HG03175 (cell line): ENCODE measurements around the gene TMEM255B.
"Not testable (repeated sequence)": the region's sequence is repeated elsewhere in the genome, so short reads cannot be mapped to it uniquely, and the experiment has no call there.

Experiments used
- ATAC-seq: cut with Tn5 transposase; IDR thresholded peaks from one replicate; pipeline ENCODE4 v1.9.1; 2021; ENCODE audit warnings: mild to moderate bottlenecking, moderate library complexity; ENCODE audit not compliant: unreplicated experiment

TMEM255B gene

DNA sequence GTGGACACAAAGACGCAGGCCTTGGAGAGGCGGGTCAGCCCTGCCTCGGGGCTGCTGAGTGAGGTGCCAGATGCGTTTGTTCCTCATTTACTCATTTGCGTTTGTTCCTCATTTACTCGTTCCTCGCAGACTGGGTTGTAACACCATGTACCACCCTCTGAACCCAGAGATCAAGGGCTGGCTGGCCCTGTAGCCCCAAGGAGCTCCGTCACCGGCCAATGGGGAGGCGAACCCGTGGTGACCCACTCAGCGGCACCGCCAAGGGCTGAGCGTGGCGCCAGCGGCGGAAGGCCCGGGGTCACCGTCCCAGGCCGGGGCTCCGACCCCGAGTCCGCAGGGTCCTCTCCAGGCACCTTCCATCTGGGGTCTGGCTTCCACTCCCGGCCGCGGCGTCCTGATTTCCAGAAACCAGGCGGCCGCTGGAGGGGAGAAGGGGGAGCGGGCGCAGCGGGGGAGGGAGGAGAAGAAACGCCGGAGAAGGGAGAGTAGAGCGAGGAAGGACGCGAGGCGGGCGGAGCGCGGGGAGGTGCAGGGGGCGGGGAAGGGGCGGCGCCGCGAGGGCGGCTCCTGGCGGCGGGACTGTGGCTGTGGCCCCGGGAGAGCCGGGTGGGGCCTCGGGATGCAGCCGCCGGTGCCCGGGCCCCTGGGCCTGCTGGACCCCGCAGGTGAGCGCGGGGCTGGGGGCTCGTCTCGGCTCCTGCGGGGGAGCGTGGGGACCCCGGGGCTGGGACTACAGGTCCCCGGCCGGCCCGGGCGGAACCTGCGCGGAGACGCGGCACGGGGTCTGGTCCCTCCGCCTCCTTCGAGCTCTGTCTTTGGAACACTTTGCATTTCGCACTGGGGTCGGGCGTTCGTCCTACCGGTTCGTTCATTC, at the start of gene TMEM255B:
Gene TMEM255B (plus strand): TSS at position 576 of the 874 bp plus-strand sequence. CDS start 44 bp downstream, at position 620.
- peak; percentile 84 for ATAC-seq

DNA sequence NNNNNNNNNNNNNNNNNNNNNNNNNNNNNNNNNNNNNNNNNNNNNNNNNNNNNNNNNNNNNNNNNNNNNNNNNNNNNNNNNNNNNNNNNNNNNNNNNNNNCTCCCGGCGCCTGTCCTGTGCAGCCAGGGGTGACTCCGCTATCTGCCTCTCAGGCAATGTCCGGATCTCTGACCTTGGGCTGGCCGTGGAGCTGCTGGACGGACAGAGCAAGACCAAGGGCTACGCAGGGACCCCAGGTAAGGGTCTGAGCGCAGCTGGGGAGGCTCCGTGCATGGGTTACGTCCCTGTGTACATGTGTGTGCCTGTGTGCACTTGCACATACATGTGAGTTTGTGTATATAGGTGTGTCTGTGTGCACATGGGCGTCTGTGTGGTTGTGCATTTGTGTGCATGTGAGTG, 36.1 kb upstream of the TMEM255B start:
- no peak for ATAC-seq

DNA sequence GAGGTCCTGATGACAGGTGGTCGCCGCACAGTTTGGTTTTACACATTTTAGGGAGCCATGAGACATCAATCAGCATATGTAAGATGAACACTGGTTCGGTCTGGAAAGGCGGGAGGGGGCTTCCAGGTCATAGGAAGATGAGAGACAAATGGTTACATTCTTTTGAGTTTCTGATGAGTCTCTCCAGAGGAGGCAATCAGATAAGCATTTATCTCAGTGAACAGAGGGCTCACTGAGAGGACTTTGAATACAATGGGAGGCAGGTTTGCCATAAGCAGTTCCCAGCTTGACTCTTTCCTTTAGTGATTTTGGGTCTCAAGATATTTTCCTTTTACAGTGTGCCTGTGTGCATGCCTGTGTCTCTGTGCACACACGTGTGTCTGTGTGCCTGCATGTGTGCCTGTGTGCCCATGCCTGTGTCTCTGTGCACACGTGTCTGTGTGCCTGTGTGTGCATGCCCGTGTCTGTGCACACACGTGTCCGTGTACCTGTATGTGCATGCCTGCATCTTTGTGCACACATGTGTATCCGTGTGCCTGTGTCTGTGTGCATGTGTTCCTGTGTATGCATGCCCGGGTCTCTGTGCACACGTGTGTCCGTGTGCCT, 35.5 kb upstream of the TMEM255B start:
- ATAC-seq: no peak

DNA sequence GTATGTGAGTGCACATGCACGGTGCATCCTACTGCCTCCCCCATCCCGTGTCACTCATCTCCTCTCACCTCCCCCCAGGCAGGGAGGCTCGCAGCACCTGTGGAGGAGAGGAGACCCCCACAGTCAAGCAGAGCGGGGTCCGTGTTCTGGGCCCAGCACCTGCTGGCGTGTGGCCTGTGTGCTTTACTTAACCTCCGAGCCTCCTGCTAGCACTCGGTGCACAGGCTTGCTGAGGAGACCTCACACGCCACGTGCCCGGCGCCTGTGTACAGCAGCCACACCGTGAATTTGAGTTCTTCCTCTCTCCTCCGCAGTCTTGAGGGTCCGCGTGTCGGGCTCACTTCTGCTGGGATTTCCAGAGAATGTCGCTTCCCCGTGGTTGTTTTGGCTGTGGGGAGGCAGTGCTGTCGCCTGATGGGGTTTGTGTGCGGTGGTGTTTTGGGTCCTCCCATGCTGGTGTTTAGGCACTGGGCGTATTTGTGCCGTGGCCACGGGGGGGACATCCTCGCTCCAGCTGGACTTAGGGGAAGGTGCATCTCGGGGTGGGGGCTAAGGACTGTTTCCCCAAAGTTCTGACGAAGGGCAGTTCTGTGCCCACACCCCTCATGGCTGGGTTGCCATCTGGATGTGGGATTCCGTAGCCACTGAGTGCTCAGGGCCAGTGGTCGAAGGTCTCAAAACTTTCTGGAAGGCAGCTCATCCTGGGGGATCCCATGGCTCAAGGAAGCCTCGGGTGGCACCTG, 34.8 kb upstream of the TMEM255B start:
- ATAC-seq: no peak

DNA sequence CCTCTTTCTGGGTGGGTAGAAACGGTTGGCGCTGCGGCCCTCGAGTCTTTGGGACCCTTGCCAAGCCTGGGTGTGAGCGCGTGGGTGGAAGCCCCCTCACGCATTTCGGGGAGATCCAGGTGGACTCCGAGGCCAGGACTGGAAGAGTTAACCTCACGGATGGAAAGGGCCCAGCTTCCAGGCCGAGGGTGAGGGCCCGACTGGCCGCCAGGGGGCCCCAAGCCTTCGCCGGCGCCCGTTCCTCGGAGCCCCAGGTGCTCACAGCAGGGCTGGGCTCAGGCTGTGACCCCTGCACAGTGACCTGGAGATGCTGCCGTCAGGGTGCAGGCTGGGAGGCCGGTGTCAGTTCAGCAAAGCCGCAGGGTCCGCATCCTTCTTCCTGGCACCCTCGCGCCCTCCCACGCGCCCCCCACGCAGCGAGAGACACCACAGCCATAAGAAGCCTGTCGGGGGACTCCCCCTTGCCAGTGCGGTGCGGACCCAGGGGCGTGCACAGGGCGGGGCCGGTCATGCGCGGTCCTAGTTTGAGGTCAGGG, 34.2 kb upstream of the TMEM255B start:
- ATAC-seq: peak; percentile 93

DNA sequence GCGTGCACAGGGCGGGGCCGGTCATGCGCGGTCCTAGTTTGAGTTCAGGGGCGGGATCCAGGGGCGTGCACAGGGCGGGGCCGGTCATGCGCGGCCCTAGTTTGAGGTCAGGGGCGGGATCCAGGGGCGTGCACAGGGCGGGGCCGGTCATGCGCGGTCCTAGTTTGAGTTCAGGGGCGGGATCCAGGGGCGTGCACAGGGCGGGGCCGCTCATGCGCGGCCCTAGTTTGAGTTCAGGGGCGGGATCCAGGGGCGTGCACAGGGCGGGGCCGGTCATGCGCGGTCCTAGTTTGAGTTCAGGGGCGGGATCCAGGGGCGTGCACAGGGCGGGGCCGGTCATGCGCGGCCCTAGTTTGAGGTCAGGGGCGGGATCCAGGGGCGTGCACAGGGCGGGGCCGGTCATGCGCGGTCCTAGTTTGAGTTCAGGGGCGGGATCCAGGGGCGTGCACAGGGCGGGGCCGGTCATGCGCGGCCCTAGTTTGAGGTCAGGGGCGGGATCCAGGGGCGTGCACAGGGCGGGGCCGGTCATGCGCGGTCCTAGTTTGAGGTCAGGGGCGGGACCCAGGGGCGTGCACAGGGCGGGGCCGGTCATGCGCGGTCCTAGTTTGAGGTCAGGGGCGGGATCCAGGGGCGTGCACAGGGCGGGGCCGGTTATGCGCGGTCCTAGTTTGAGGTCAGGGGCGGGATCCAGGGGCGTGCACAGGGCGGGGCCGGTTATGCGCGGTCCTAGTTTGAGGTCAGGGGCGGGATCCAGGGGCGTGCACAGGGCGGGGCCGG, 33.5 kb upstream of the TMEM255B start:
- ATAC-seq: not testable (repeated sequence)

DNA sequence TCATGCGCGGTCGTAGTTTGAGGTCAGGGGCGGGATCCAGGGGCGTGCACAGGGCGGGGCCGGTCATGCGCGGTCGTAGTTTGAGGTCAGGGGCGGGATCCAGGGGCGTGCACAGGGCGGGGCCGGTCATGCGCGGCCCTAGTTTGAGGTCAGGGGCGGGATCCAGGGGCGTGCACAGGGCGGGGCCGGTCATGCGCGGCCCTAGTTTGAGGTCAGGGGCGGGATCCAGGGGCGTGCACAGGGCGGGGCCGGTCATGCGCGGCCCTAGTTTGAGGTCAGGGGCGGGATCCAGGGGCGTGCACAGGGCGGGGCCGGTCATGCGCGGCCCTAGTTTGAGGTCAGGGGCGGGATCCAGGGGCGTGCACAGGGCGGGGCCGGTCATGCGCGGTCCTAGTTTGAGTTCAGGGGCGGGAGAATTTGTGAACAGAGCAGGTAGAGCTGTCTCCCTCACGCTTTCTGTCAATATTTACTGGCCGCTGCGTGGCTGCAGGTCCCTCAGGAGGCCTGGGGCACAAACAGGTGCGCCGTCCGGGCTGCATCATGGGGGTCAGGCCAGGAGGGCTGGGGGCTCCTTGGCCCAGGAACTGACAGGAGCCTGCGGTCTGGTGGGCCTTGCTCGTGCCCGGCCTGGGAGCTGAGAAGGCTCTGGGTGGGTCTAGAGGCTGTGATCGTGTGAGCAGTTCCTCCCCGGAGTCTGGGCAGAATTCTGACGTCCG, 32.8 kb upstream of the TMEM255B start:
- ATAC-seq: not testable (repeated sequence)

DNA sequence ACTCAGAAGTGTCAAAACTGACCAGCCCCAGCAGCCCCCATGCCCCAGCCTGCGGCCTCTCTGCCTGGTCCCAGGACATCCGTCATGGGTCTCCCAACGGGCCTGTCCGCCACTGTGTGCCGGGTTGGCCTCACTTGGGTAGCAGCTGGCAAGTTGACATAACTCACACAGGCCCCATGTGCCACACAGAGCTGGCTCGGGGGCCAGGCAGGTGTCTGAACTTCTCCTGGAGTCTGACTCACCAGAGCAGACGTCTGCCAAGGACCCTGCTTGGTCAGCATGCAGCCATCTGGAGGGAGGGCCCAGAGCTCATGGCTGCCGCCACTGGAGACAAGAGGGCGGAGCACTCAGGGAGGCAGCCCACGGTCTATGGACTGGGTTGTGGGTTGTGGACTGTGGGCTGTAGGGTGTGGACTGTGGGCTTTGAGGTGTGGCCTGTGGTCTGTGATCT, 32.0 kb upstream of the TMEM255B start:
- no peak for ATAC-seq

DNA sequence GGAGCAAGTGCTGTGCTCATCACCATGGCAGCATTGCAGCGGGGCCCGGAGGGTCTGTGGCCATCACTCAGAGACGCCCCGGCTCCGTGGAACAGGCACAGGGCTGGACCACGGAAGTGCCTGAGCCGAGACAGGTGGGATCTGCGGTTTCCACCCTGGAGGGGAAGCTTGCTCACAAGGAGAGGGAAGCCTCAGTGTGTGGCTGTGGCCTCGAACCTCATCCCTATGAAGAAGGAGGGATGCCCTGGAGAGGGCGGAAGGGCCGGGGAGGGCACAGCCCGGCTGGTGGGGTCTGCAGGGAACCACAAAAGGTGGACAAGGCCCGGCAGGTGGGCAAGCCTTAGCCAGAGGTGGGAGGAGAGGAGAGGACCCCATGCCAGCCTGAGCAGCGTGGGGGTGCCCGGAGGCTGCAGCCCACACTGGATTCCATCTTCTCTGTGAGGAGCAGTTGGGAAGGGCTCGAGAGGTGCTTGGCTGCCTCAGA, 30.4 kb upstream of the TMEM255B start:
- ATAC-seq: no peak

DNA sequence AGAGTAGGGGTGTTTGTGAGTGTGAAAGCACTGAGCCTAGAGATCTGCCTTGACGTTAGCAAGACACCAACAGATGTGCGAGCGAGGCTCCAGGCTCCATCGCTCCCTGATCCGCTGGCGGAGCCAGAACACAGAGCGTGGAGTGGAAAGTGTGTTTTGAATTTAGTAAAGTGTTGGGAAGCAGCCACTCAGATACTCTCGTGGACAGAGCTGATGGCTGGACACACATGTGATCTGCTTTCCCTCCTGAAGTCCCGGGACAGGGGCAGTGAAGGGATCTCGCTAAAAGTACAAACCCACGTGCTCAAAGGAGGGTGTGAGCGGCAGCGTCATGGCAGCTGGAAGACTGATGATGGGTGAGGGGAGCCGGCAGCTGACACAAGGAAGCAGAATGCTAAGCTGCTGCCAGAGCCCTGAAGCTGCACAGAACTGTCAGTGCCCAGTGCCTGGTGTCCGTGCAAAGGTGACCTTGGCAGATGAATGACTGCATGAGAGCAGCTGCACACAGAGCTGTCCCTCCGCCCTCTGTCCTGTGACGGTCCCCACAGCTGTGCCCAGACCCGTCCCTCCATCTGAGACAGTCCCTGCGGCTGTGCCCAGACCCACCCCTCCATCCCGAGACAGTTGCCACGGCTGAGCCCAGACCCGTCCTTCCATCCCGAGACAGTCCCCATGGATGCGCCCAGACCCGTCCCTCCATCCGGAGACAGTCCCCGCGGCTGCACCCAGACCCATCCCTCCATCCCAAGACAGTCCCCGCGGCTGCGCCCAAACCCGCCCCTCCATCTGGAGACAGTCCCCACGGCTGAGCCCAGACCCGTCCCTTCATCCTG, 29.6 kb upstream of the TMEM255B start:
- no peak for ATAC-seq

DNA sequence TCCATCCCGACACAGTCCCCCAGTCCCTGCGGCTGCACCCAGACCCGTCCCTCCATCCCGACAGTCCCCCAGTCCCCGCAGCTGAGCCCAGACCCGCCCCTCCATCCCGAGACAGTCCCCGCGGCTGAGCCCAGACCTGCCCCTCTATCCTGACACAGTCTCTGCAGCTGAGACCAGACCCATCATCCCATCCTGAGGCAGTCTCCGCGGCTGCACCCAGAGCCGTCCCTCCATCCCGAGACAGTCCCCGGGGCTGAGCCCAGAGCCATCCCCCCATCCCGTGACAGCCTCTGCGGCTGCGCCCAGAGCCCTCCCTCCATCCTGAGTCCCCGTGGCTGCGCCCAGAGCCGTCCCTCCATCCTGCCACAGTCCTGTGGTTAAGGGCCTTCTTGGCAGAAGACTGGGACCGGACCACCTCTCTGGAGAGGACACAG, 28.8 kb upstream of the TMEM255B start:
- no peak for ATAC-seq

DNA sequence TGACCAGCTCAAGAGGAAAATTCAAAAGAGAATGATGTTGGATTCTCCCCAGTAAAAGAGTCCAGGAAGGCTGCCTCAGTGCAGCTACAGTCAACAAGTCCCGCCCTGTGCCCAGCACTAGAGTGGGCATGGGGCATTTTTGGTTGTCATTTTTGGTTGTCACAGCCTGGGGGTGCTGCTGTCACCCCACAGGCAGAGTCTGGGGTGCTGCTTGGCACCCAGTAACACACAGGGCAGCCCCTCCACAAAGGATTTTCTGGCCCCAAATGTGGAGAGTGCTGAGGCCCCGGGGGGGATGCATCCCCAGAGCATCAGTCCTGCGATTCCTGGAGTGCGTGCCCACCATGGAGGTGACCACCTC, 28.2 kb upstream of the TMEM255B start:
- no peak for ATAC-seq

DNA sequence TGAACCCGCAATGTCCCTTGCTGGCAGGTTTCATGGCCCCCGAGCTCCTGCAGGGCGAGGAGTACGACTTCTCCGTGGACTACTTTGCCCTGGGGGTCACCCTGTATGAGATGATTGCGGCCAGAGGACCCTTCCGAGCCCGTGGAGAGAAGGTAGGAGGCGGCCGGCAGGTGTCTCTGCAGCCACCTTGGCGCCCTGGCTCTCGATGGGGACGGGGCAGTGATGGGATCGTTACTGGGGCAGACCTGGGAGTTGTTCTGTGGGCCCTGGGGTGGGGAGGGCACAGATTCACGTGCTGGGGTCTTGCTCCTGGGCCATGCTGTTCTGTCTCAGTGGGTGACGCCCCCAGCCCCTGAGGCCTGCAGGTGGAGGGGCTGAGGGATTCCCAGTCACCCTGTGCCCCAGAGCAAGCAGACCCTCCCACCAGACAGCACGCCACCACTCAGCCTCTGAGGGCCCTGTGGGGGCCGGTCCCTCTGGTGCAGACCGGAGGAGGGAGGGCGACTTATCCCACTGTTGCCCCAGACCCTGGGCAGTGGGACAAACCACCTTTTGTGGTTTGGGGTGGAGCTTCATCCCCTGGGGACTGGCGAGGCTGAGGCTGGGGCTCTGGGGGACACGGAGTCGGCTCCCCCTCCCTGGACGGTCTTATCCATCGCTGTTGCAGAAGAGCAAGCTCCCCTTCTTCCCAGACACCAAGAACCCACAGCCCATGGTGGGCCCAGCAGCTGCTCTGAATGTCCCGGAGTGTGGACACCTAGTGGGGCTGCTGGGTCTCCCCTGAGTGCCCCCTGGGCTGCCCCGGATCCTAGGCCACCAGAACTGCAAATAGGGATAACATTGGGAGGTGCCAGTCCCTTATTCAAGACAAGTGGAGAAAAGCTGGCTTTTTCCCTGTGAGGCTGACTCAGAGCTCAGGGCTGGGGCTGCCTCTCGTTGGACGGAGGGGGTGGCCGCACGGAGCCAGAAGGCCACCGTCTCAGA, 27.5 kb upstream of the TMEM255B start:
- ATAC-seq: no peak

DNA sequence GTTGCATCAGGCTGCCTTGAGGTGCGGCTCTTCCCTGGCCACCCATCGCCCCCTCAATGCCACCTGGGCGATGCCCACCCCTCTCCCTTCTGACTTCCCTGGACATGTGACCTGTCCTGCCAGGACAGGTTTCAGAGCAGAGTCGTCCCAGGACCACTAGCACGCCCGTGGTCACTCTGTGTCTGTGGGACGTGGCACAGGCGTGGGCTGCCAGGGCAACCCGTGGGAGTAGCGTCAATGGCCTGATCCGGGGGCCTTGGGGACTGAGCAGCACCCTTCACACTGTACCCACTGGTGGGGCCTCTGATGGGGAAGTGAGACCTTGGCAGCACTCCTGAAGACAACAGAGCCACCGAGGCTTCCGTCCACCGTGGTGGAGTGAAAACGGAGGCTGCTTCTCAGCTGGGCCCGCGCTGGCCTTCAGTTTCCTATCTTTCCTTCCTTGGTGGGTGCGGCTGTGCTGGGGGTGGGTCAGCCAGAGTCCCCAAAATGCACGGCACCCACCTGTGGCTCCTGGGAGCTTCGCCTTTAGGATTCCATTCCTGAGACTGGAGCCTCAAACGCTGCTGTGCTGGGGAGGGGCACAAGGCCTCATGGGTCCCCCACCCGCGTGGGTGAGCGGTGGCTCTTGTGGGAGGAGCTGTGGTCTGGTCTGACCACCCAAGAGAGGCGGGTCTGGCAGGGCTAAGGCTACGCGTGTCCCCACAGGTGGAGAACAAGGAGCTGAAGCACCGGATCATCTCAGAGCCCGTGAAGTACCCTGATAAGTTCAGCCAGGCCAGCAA, 26.7 kb upstream of the TMEM255B start:
- ATAC-seq: no peak

DNA sequence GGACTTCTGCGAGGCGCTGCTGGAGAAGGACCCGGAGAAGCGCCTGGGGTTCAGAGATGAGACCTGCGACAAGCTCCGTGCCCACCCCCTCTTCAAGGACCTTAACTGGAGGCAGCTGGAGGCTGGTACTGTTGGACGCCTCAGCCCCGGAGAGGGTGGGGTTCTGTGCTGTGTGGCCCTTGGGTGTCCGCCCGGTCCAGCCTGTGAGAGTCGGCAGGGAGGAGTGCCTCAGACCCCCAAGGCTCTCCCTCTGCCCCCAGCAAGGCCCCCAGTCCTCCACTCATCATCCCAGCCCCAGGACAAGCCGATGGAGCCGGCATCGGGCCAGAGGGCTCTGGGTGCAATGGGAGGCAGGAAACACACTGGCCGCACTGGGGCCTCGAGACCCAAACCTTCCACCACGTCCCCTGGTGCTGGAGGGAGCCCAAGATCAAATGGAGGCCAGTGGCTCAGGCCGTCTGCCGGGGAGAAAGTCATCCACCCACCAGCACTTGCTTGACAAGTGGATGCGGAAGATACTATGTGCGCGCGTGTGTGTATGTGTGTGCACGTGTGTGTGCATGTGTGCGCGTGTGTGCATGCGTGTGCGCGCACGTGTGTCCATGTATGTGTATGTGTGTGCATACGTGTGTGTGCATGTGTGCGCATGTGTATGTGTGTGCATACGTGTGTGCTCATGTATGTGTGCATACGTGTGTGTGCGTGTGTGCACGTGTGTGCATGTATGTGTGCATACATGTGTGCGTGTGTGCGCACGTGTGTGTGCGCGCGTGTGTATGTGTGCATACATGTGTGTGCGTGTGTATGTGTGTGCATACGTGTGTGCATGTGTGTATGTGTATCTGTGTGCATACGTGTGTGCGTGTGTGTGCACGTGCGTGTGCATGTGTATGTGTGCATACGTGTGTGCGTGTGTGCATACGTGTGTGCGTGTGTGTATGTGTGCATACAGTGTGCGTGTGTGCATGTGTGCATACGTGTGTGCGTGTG, 25.8 kb upstream of the TMEM255B start:
- ATAC-seq: no peak
